Gastroesophageal sphincter (tissue), 4 donors: ENCODE results near the gene ZSCAN16. TPM values are rescaled to one million over a fixed set of nuclear protein-coding genes. Genes with fewer than 3 reads are reported as not detected.
"Not testable (repeated sequence)": the region's sequence is repeated elsewhere in the genome, so short reads cannot be mapped to it uniquely, and the experiment has no call there.

ENCODE experiments used
- ATAC-seq: fragments of 150-250 bp; one replicate; pipeline ENCODE4 v1.9.1; 2016; ENCODE audit warnings: mild to moderate bottlenecking, moderate library complexity
- H3K27ac ChIP-seq, 4 donors: fragments of 200-600 bp; sonication (generic) in 3 of 4; 1 replicate in 3 of 4; 2 replicates in 1 of 4; pipeline ENCODE4 v1.5.1; 2016 to 2019
- H3K27me3 ChIP-seq: fragments of 200-600 bp; sonication (generic); one replicate; pipeline ENCODE4 v1.5.1; 2019
- H3K36me3 ChIP-seq, 2 donors: fragments of 200-600 bp; sonication (generic); one replicate each; pipeline ENCODE4 v1.5.1; 2019; ENCODE audit warnings: control low read depth in 1 of 2
- H3K4me1 ChIP-seq, 3 donors: fragments of 200-600 bp; sonication (generic); 1 replicate in 2 of 3; 2 replicates in 1 of 3; pipeline ENCODE4 v1.5.1; 2016 to 2019; ENCODE audit warnings: control low read depth in 2 of 3
- H3K4me3 ChIP-seq, 2 donors: fragments of 200-600 bp; sonication (generic); one replicate each; pipeline ENCODE4 v1.5.1; 2019; ENCODE audit warnings: mild to moderate bottlenecking in 1 of 2, moderate library complexity in 1 of 2
- H3K9me3 ChIP-seq, 3 donors: fragments of 200-600 bp; sonication (generic); one replicate each; pipeline ENCODE4 v1.5.1; 2017 to 2019; ENCODE audit warnings: control low read depth in 2 of 3
- EP300 ChIP-seq: sonication (generic); formaldehyde crosslinking; IDR thresholded peaks from one replicate; pipeline ENCODE4 v1.6.1; 2017; ENCODE audit warnings: antibody characterized with exemption, mild to moderate bottlenecking
- POLR2A ChIP-seq, 2 donors: fragments of 450-650 bp; IDR thresholded peaks; one replicate each; pipeline ENCODE4 v1.6.1; 2017; ENCODE audit warnings: antibody characterized with exemption in 2 of 2, mild to moderate bottlenecking in 2 of 2, moderate library complexity in 1 of 2
- POLR2AphosphoS5 ChIP-seq: sonication (generic); formaldehyde crosslinking; IDR thresholded peaks from one replicate; pipeline ENCODE4 v1.6.1; 2017; ENCODE audit warnings: antibody characterized with exemption
- WGBS, 2 donors: methylation state at CpG; one replicate each; pipeline ENCODE4 v1.1.5; 2018; ENCODE audit warnings: low coverage in 1 of 2; 5-methylcytosine and 5-hydroxymethylcytosine counted together
- total RNA-seq, 4 donors: library from RNA; depleted of rRNA; stranded (reverse); fragments of >200 nt; gene quantifications; one replicate each; pipeline ENCODE4 v1.1.0, GENCODE V29; 2016
- TF ChIP-seq, protein P1 (sequence below), 4 experiments: fragments of 200-600 bp in 2 of 4; fragments of 450-650 bp in 2 of 4; sonication (generic) in 1 of 4; IDR thresholded peaks; one replicate each; pipeline ENCODE4 v1.5.1; 2017 to 2019; ENCODE audit warnings: antibody characterized with exemption in 4 of 4, mild to moderate bottlenecking in 2 of 4, moderate library complexity in 2 of 4

The ZSCAN16 gene
- total RNA-seq: 1 to 10 TPM; 4.4 to 7.1 (median 5.0) TPM

DNA sequence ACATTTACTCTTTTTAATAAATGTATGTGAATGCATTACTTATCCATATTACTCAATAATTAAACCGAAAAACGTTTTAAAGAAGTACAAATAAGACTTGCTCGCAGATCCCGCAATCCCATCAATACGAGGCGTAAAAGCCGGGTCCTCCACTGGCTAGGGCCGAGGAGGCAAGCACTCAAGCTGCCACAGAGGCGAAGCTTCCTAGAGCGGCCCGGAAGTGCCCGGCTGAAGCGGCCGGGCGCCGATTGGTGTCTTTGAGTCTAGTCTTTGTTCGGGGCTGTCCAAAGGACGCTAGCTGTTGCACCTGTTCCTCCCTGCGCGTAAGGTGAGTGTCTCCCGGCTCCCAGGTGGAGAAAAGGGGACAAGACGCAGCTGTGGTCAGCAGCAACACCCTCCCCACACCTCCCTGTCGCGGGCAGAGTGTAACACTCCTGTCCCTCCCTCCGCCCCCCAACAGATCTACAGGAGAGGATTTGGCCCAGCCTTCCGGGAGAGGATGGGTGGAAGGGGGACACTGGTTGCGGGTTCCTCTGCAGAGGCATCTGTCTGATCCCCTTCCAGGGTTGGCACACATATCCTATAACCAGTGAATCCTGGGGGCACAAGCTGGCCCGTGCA lies at the start of gene ZSCAN16:
TSS of gene ZSCAN16 (plus strand) at position 260 of the 621 bp plus-strand sequence. CDS start 835 bp downstream, outside the sequence.
- Histone ChIP-seq H3K27me3 (no peaks in the 10 kb centered on the region), H3K9me3 (no peaks in the 10 kb centered on the region), H3K36me3 (peaks cover 0 to 61% of the 10 kb centered on the region in 2 donors), H3K4me1 (peaks cover 0 to 22% (median 10%) of the 10 kb centered on the region in 3 donors), H3K27ac (peak within 1 kb of the TSS; percentile 64 to 88 (median 80)), H3K4me3 (peak within 1 kb of the TSS; percentile 68 to 95)
- peak; percentile 97 for ATAC-seq
- 0 to 3% methylated on average over 11 to 20 of the region's 28 CpGs for WGBS, 2 donors
- TF ChIP-seq EP300 (no peak), POLR2AphosphoS5 (no peak), POLR2A (IDR thresholded peaks at IDR 0.05) (no peak)
- TF ChIP-seq, protein P1, sequence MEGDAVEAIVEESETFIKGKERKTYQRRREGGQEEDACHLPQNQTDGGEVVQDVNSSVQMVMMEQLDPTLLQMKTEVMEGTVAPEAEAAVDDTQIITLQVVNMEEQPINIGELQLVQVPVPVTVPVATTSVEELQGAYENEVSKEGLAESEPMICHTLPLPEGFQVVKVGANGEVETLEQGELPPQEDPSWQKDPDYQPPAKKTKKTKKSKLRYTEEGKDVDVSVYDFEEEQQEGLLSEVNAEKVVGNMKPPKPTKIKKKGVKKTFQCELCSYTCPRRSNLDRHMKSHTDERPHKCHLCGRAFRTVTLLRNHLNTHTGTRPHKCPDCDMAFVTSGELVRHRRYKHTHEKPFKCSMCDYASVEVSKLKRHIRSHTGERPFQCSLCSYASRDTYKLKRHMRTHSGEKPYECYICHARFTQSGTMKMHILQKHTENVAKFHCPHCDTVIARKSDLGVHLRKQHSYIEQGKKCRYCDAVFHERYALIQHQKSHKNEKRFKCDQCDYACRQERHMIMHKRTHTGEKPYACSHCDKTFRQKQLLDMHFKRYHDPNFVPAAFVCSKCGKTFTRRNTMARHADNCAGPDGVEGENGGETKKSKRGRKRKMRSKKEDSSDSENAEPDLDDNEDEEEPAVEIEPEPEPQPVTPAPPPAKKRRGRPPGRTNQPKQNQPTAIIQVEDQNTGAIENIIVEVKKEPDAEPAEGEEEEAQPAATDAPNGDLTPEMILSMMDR (IDR thresholded peaks at IDR 0.05): no peak

DNA sequence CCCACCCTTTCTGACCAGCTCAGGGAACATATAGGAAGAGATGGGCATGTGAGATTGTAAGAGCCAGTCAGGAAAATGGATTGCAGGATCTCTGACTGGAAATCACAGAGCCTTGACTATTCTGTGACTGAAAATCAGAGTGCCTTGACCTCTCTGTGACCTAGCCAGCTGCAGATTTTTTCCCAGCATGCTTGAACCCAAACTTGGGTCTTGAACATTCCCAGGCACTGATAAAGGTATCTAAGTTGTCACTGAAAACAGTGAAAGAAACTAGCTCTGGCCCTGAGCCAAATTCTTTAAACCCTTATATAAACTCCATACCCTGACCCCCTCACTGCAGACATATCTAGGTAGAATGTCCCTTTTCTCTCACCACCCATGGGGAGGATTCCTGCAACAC lies 46.4 kb upstream of the ZSCAN16 start:
- Histone ChIP-seq H3K27me3 (no peaks in the 10 kb centered on the region), H3K4me1 (peaks cover 0 to 13% (median 3%) of the 10 kb centered on the region in 3 donors), H3K4me3 (no peak overlapping the region), H3K27ac (no peak overlapping the region), H3K9me3 (no peaks in the 10 kb centered on the region), H3K36me3 (no peaks in the 10 kb centered on the region)
- no peak for ATAC-seq
- TF ChIP-seq, protein P1 (IDR thresholded peaks at IDR 0.05): no peak
- no peak for TF ChIP-seq EP300
- TF ChIP-seq POLR2A (IDR thresholded peaks at IDR 0.05): no peak
- TF ChIP-seq POLR2AphosphoS5: no peak

DNA sequence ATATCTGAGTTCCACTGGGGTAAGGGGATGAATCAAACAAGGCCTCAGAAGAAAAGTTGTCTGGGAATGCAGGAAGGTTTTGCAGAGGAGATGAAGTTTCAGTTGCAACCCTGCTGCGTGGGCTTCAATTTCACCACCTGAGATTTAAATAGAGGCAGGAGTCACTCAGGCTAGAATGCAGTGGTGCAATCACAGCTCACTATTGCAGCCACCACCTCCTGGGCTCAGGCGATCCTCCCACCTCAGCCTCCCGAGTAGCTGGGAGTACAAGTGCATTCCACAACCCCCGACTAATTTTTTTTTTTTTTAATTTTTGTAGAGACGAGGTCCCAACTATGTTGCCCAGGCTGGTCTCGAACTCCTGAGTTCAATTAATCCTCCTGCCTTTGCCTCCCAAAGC lies 45.6 kb upstream of the ZSCAN16 start:
- TF ChIP-seq, protein P1 (IDR thresholded peaks at IDR 0.05): no peak
- no peak for TF ChIP-seq EP300
- no peak for TF ChIP-seq POLR2A (IDR thresholded peaks at IDR 0.05)
- TF ChIP-seq POLR2AphosphoS5: no peak
- Histone ChIP-seq H3K9me3 (no peaks in the 10 kb centered on the region), H3K4me3 (no peak overlapping the region), H3K4me1 (peaks cover 0 to 13% (median 3%) of the 10 kb centered on the region in 3 donors), H3K36me3 (no peaks in the 10 kb centered on the region), H3K27me3 (no peaks in the 10 kb centered on the region), H3K27ac (no peak overlapping the region)
- no peak for ATAC-seq
- 91% methylated on average over 4 of the region's 6 CpGs; no CpG with 5 or more reads in 1 of the 2 donors for WGBS, 2 donors

DNA sequence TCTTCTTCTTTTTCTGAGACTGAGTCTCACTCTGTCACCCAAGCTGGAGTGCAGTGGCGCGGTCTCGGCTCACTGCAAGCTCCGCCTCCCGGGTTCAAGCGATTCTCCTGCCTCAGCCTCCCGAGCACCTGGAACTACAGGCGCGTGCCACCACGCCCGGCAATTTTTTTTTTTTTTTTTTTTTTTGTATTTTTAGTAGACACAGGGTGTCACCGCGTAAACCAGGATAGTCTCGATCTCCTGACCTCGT lies 44.1 kb upstream of the ZSCAN16 start, which contains the start of gene ZNF165:
TSS of gene ZNF165 (plus strand) at position 188 of the 250 bp plus-strand sequence. CDS start 4,913 bp downstream, outside the sequence.
- Histone ChIP-seq H3K4me1 (peaks cover 0 to 13% (median 3%) of the 10 kb centered on the region in 3 donors), H3K4me3 (peak within 1 kb of the TSS; percentile 71 to 92), H3K27ac (peak within 1 kb of the TSS; percentile 84 to 91 (median 87))
- not testable (repeated sequence) for H3K27me3 ChIP-seq, H3K9me3 ChIP-seq, H3K36me3 ChIP-seq, ATAC-seq
- WGBS, 2 donors: 2 to 3% methylated on average over 13 to 14 of the region's 15 CpGs

DNA sequence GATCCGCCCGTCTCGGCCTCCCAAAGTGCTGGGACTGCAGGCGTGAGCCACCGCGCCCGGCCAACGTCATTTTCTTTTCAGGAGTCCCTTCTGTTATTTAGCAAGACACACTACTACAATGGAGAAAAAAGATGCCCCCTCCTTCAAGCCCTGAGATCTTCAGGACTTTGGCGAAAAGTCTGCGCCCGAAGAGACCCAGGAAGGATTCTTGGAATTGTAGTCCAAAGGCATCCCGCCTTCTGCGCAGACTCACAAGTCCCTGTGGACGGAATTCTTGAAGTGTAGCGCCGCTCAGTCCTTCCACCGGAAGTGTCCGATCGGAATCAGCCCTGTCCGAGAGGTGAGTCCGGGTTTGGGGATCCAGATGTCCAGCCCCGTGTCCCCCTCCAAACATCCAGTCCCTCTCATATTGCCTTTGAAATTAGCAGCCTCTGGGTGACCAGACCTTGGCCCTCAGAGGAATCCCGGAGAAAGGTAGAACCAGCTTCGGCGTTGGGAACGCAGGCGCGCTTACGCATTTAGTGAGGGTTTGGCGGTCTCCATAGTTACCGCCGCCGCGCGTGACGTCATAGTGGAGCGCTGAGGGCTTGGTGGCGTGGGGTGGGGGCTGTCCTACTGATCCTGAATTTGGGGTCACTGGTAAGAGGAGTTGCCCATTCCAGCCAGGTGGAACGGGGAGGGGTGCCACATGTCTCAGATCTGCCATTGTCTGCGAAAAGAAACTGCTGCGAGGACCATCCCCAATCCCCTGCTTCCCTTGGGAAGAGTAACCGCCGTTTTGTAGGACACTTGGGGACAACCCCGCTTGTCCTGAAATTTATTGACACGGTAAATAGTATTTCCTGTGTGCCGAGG lies 43.6 kb upstream of the ZSCAN16 start:
- H3K4me3 ChIP-seq: peak overlapping the region; percentile 71 to 92
- TF ChIP-seq, protein P1 (IDR thresholded peaks at IDR 0.05): peak in 2 of 4 experiments; percentile 1 to 8
- peak; percentile 70 for TF ChIP-seq POLR2AphosphoS5
- TF ChIP-seq POLR2A (IDR thresholded peaks at IDR 0.05): peak in 1 of 2 donors; percentile 26
- TF ChIP-seq EP300: no peak
- H3K36me3 ChIP-seq: peaks cover 0 to 5% of the 10 kb centered on the region in 2 donors
- H3K27ac ChIP-seq: peak overlapping the region; percentile 84 to 91 (median 87)
- H3K27me3 ChIP-seq: no peaks in the 10 kb centered on the region
- peaks cover 0 to 13% (median 3%) of the 10 kb centered on the region in 3 donors for H3K4me1 ChIP-seq
- peak; percentile 98 for ATAC-seq
- H3K9me3 ChIP-seq: no peaks in the 10 kb centered on the region
- 0 to 3% methylated on average over 8 to 10 of the region's 46 CpGs for WGBS, 2 donors
